HG03520 (cell line): ENCODE results near the gene PTPRM.

Experiments used
- ATAC-seq: cut with Tn5 transposase; IDR thresholded peaks from one replicate; pipeline ENCODE4 v1.9.1; 2021; ENCODE audit warnings: mild to moderate bottlenecking, moderate library complexity; ENCODE audit not compliant: unreplicated experiment

PTPRM gene

DNA sequence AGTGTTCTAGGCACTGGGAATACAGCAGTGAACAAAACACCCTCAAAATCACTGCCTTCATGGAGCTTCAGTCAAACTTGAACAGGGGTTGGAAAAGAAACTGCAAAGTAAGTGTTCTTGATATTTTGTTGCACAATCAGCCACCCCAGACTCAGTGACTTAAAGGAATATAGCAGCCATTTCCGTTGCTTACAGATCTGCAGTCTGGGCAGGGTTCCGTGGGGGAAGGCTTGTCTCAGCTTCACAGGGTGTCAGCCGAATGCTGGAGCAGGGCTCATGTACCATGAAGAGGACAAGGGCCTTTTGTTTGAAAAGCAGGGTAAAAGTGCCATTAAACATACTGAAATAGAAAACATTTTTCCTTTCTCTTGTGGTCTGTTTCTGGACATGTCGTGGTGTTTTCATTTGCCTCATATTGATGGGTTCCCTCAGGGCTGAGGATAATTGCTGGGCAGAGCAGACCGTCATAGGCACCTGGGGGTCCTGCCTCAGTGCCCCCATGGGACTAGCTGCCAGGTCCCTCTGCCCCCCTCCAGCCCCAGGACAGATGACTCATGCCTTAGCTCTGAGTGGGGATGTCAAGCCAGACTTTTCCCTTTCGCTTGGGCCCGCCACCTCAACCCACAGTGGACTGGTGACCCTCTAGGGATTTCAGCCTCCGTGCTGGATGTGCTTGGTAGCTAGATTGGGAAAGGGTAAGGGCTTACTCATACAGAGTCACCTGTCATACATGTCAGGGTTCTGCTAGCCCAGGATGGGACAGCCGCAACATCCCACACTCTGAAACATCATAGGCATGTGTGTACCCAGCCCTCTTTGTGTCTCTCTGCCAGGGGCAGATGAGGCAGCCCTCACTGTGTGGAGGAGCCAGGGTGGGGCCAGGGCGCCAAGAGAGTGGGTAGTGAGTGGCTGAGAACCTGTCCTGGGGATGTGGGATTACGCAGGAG is 96.5 kb downstream of the PTPRM start:
- no peak for ATAC-seq

DNA sequence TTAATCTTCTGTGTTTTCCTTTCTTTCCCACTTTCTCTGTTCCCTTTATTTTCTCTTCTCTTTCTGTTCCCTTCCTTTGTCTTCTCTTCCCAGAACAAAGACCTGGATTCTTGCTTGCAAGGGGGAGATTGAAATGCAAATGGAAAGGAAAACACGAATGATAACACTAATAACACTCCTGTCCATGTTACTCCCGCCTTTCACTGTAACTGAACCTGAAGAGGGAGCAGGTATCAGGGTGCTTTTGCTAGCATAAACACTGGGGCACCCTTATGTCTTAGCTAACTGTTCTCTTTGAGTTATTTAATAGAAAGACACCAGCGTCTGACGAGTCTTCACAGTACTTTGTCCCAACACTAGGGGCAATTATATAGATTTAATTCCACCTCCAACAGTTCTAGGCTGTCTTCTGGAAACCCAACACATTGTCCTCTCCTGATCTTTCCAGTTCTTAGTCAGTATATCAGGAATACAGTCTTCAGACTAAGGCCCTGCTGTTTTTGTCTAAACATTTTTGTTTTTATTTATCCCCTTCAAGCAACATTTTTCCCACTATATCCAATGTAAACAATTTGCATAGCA is 99.2 kb downstream of the PTPRM start:
- ATAC-seq = no peak

DNA sequence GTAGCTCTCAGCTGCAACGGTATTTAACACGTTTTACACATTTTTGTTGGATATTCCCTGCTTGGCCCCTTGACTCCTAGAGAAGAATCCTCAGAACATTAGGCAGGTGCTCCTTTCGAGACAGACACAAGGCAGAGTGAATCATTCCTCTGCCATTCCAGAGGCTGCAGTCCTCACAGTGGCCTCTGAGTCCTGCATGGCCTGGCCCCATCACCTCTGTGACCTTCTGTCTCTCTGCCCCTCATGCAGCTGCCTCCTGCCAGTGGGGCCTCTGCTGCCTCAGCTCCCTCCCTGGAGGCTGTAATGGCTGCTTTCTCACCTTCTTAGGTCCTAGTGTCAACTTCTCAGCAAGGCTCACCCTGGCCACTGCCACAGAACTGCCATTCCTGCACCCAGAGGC is 101.3 kb downstream of the PTPRM start:
- no peak for ATAC-seq

DNA sequence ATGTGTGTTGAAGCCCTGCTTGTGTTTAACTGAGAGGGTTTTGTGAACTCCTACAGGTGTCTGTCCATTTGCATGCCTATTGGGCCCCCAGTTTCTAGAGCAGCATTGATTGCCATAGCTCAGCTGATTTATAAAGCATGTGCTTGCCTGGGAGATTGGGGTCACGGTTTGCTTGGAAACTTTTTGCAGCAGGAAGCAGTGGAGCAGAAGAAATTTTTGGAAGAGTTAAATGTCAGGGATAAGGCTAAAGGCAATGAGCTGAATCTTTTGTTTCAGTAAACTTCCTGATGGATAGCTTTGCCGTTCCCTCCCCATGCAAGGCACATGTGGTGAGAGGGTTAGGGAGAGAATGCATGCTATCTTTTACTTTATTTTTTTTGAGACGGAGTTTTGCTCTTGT is 102.2 kb downstream of the PTPRM start:
- ATAC-seq = no peak

DNA sequence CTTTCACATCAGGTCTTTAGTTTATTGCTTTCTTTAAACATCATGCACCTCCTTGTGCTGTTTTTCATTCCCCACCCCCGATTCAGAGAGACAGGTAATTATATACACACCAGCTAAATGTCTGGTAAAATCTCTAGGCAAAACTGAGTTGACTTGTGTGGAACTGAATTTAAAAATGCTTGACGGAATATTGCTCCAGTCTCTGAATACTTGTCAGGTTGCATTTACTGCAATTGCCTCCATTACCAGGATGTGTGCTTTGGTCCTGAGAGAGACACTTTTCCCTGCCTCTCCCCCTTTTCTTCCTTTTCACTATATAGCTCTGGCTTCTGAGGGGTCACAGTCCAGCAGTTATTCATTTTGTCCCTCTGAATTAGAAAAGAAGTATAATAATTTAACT is 104.0 kb downstream of the PTPRM start:
- ATAC-seq = no peak

DNA sequence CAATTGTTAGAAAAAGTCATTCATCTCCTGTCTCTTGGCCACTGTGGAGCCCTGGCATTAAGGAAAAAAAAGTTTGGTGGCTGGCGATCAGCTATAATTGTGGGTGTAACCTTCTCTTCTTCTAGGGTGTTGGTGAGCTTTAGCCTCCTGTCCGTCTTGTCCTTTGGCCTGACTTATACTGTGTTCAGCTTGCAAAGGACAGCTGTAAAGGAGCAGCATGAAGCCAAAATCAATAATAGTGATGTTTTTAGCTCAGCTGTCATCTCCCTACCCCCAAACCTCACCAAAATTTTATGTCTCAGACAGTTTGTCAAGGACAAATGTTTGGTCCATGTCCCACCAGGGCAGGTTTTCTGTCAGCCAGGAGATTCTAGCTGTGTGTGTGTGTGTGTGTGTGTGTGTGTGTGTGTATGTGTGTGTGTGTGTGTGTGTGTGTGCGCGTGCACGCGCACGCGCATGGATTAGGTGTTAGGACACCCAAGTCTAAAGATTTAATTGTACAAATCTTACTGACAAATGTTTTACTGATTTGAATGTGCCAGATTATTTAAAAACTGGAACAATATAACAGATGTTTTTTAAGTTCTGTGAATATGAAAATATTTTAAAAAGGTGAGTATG is 109.2 kb downstream of the PTPRM start:
- no peak for ATAC-seq

DNA sequence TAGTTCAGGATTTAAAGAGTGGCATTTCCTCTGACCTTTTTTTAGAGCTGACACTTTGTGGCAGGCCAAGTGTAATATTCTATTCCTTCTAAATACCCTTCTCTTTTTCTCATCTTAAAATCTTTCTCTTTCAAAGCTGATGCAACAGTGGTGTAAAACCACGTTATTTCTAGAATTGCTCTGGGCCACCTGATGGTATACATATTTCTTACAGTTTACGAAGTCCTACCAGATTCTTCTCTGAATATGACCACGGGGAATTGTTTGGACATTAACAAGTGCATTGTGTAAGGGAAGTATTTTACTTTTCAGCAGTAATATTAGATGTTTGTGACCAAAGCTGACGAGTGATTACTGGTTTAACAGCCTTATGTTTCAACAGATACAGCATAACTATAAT is 109.9 kb downstream of the PTPRM start:
- ATAC-seq = no peak

DNA sequence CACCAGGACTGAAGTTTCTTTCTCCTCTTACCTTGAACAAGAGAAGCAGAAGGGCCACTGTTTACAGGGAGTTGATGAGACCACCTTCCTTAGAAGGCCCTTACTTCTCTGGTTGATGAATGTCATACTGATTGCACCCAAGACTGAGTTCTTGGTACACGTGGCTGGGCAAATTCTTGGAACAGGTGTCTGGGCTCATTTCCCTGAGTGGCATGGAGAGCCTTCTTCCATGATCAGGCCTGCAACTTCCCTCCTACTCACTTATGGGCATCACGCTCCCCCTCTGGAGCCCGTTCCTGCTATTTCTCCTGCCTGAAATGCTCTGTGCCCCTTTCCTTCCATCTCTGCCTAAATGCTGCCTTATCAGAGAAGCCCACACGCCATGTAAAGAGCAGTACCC is 110.3 kb downstream of the PTPRM start:
- ATAC-seq = no peak

DNA sequence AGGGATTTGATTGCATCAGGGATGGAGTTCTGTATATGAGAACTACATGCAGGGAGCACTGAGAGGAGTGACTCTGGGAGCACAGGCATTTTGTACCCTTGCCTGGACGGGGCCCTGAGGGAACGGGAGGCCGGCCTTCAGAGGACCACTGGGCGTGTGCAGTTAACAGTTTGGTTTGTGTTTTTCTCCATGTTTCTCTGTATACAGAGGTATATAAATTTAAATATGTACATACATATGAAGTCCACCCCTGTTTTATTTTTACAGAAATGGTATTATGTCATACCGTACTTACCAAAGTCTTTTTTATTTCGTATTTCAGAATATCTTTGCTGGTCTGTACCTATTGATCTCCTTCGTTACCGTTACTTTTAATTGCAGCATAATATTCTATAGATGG is 111.3 kb downstream of the PTPRM start:
- no peak for ATAC-seq

DNA sequence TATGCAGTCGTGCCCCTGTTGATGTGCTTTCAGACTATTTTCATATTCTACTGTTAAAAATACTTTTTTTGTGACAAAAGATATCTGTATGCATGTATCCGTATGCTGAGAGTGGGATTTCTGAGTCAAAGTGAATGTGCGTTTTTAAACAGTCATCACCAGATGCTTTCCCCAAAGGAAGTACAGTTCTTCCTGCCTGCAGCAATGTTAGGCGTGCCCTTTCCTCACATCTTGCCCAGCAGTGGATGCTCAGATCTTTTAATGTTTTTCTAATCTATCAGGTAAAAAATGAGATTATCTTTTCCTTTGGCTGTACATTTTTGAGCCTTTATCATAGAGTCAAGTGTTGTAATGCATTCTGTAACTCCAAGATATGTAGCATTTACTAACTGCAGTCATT is 111.7 kb downstream of the PTPRM start:
- ATAC-seq = no peak

DNA sequence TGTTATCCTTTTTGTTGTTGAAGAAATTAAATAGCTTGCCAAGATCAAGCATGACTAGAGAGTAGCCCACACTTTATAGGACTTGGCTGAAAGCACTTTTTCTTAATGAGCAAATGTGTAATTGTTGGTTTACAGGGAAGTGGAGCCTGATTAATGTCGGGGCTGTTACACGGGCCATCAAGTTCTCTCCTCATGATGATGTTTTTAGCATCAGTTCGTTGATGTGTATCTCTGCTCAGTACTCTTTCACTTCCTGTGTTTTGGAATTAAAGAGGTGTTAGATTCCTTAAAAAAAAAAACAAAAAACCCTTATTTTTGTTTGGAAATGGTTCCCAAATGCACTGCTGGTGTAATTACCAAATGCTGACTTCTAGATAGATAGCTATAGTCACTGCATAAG is 114.2 kb downstream of the PTPRM start:
- no peak for ATAC-seq

DNA sequence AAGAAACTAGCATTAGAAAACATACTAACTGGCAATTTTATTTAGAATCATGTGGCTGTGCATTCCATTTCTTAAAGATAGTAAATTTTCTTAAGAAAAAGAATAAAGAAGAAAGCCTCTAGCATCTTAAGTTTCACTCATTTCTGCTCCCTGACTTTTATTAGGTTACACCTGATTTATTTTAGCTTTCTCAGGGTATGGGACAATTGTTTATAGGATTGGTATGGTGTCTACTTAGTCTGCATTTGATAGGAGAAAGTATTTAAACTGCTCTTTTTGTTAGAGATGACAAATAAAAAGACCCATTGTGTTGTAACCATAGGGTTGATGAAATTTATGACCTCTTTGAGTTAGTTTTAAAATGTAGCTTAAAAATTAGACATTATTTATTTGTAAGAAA is 115.2 kb downstream of the PTPRM start:
- ATAC-seq = no peak

DNA sequence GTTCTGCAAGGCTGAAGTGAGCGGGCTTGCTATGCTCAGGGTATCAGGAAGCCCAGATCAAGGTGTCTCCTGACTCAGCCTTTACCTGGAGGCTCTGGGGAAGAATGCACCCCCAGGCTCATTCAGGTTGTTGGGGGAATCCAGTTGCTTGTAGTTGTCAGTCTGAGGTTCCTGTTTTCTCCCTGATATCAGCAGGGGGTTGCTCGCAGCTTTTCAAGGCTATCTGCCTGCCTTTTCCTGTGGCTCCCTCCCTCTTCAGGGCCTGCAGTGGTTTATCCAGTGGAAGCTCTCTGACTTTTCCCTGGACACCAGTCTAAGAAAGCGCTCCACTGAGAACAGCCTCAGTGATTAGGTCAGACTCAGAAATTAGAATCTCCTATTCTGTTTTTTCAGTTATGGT is 116.6 kb downstream of the PTPRM start:
- ATAC-seq = no peak

DNA sequence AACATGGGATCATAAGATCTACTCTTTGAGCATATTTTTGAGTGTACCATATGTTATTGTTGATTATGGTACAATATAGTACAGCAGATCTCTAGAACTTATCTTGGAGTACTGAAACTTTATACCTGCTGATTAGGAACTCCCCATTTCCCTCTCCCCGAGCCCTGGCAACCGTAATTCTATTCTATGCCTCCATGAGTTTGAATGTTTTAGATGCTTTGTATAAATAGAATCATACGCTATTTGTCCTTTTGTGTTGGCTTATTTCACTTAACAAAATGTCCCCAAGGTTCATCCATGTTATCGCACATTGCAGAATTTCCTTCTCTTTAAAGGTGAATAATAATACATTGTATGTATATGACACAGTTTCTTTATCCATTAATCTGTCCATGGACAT is 117.2 kb downstream of the PTPRM start:
- no peak for ATAC-seq

DNA sequence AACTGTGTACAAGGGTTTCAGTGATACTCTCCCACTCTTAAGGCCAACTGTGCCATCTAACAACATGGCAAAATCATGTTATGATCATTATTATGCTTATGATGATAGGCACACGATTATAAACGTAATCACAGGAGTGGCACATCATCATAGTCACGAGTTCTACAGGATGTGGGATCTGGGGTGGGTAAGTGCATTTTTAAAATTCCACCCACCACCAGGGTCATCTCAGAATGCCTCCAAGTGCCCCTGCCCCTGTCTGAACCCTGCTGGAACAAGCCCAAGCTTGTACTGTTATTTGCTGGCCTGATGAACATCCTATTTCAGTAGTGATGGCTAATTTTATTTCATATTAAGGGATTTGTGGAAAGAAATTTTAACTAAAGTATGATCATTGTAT is 117.8 kb downstream of the PTPRM start:
- no peak for ATAC-seq

DNA sequence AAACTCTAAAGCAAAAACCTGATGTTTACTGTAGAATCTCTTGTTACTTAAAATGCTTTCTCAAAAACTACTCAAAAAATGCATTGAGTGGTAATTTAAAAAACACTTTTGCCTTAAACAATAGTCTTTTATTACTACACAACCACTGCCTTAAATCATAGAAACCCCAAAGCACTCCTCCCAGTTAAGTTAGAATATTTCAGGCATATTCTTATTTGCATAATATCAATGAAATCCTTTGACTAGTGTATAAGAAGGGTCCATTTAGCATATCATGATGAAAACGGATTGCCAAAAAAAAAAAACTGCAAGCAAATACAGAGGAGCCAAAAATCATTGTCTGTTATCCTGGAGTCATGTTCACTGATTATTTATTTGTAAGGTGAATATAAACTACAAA is 119.2 kb downstream of the PTPRM start:
- ATAC-seq = no peak

DNA sequence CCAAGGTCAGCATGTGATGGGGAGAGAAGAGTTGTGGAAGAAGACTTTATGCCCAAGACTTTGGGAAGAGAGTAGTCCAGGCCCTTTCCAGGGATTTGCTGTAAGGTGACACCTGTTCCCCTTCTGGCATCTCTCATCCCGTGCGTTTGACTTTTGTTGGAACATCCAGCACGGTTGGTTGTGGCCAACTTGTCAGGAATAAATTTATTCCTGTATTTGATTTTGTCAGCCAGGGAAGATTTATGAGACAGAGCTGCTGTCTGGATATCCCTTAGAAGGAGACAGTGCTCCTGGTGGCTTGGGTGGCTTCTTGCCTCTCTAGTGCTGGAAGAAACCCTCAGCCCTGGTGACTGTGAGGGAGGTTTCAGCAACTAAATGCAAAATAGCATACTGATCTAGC is 121.5 kb downstream of the PTPRM start:
- no peak for ATAC-seq

DNA sequence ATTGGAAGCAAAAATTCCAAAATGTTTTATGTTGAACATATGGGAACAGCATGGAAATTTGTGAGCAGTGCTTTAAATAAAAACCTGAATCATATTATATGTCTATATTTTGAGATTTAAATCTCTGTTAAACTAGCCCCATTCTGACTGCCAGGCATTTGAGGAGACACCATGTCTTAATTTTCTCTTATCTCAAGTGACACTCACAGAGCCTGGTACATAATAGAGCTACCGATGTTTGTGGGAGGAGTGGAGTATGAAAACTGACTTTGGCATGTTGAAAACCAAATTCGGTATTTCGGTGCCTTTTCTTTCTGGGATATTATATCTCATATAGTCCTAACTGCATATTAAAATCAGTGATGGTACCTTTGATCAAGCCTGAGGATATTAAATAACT is 124.1 kb downstream of the PTPRM start:
- no peak for ATAC-seq

DNA sequence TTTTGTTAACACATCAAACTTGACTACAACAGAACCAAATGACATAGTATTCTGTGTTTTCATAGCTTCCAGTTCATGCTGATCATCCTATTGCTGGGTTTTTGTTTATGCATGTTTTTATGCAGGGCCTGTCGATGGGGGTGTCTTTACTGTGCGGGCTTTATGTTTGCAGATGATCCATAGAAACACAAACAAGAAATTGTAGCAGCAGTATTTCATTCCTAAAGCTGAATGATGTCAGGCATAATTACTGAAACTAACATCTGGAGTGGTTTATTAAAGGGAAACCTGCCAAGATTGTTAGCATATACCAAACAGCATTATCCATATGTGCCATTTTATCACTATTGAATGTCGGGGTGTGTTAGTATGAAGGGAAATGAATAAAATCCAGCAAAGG is 129.7 kb downstream of the PTPRM start:
- ATAC-seq = no peak

DNA sequence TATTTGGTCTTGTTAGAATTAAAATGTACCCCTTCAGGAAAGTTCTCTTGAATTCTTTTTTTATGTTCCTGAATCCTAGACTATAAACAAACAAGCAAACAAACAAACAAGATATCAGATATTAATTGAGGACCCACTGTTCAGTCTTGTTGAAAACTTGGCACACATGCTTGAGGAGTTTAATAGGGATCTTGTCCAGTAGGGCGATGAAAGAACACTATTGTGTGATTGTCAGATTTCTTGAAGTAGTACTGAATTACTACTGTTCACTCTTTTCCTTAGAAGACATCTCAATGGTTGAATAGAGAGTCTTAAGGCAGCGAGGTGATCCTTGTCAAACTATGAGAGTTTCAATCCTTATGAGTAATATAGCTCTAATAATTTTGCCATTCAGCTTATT is 130.2 kb downstream of the PTPRM start:
- ATAC-seq = no peak

DNA sequence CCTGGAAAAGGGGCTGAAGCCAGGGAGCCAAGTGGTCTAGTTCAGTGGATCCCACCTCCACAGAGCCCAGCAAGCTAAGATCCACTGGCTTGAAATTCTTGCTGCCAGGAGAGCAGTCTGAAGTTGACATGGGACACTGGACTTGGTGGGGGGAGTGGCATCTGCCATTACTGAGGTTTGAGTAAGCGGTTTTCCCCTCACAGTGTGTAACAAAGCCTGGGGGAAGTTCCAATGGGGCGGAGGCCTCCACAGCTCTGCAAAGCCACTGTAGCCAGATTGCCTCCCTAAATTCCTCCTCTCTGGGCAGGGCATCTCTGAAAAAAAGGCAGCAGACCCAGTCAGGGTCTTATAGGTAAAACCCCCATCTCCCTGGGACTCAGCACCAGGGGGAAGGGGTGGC is 144.4 kb downstream of the PTPRM start:
- ATAC-seq = no peak

DNA sequence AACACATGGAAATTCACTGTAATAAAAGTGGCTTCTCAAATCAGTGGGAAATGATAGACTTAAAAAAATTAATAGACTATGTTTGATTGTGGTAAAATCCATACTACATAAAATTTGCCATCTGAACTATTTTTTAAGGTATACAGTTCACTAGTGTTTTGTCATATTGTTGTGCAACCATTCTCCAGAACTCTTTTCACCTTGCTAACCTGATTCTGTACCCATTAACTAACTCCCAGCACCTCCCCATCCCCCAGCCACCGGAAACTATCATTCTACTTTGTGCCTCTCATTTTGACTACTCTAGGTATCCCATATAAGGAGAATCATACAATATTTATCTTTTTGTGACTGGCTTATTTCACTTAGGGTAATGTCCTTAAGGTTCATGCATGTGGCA is 153.3 kb downstream of the PTPRM start:
- ATAC-seq = no peak
